Trophoblast cell (in vitro differentiated cells and primary cell): ENCODE measurements around the gene CSMD2.

Source experiments
- DNase-seq, 2 donors: peaks; one replicate each; pipeline ENCODE4 v3.0.0-alpha.2; 2016
- H2AFZ ChIP-seq: 2 replicates; pipeline ENCODE4 v1.6.1; 2013; ENCODE audit warnings: low read length, moderate library complexity, mild to moderate bottlenecking; ENCODE audit not compliant: insufficient read depth, poor library complexity
- H2AK5ac ChIP-seq: 2 replicates; pipeline ENCODE4 v1.6.1; 2013; ENCODE audit warnings: mild to moderate bottlenecking, low read length
- H2BK120ac ChIP-seq: 2 replicates; pipeline ENCODE4 v1.6.1; 2013; ENCODE audit warnings: low read length, mild to moderate bottlenecking, moderate library complexity; ENCODE audit not compliant: insufficient read depth, poor library complexity
- H2BK12ac ChIP-seq: 2 replicates; pipeline ENCODE4 v1.6.1; 2013; ENCODE audit warnings: mild to moderate bottlenecking, low read length, moderate library complexity
- H2BK5ac ChIP-seq: 2 replicates; pipeline ENCODE4 v1.6.1; 2013; ENCODE audit warnings: low read length, low read depth, moderate library complexity, mild to moderate bottlenecking; ENCODE audit not compliant: poor library complexity
- H3K14ac ChIP-seq: 2 replicates; pipeline ENCODE4 v1.6.1; 2013; ENCODE audit warnings: mild to moderate bottlenecking, low read length
- H3K18ac ChIP-seq: 2 replicates; pipeline ENCODE4 v1.6.1; 2013; ENCODE audit warnings: mild to moderate bottlenecking, low read length
- H3K23ac ChIP-seq: 2 replicates; pipeline ENCODE4 v1.6.1; 2013; ENCODE audit warnings: low read length
- H3K27ac ChIP-seq: 2 replicates; pipeline ENCODE4 v1.5.1; 2013; ENCODE audit warnings: low read depth, mild to moderate bottlenecking, inconsistent platforms, low read length, moderate library complexity
- H3K27me3 ChIP-seq: 2 replicates; pipeline ENCODE4 v1.6.1; 2013; ENCODE audit warnings: inconsistent platforms, mild to moderate bottlenecking, low read length, moderate library complexity; ENCODE audit not compliant: insufficient read depth
- H3K36me3 ChIP-seq, 2 experiments: 1 replicate in 1 of 2; 2 replicates in 1 of 2; pipeline ENCODE4 v1.6.1; 2013; ENCODE audit warnings: low read length in 2 of 2, mild to moderate bottlenecking in 2 of 2, moderate library complexity in 1 of 2; ENCODE audit not compliant: insufficient read depth in 2 of 2, control insufficient read depth in 1 of 2
- H3K4ac ChIP-seq: 2 replicates; pipeline ENCODE4 v1.6.1; 2013; ENCODE audit warnings: low read depth, mild to moderate bottlenecking, low read length, moderate library complexity
- H3K4me1 ChIP-seq, 2 experiments: 1 replicate in 1 of 2; 2 replicates in 1 of 2; pipeline ENCODE4 v1.6.1; 2013; ENCODE audit warnings: low read length in 2 of 2, mild to moderate bottlenecking in 2 of 2, moderate library complexity in 1 of 2; ENCODE audit not compliant: insufficient read depth in 2 of 2, control insufficient read depth in 1 of 2
- H3K4me2 ChIP-seq: 2 replicates; pipeline ENCODE4 v1.6.1; 2013; ENCODE audit warnings: inconsistent platforms, mild to moderate bottlenecking, low read length, moderate library complexity
- H3K4me3 ChIP-seq: 2 replicates; pipeline ENCODE4 v1.5.1; 2013; ENCODE audit warnings: mild to moderate bottlenecking, low read depth, low read length, inconsistent platforms
- H3K79me1 ChIP-seq: one replicate; pipeline ENCODE4 v1.6.1; 2013; ENCODE audit warnings: low read length
- H3K79me2 ChIP-seq: 2 replicates; pipeline ENCODE4 v1.6.1; 2013; ENCODE audit warnings: low read length, mild to moderate bottlenecking; ENCODE audit not compliant: control insufficient read depth, insufficient read depth, poor library complexity
- H3K9ac ChIP-seq: 2 replicates; pipeline ENCODE4 v1.6.1; 2013; ENCODE audit warnings: mild to moderate bottlenecking, low read length
- H3K9me3 ChIP-seq: 2 replicates; pipeline ENCODE4 v1.6.1; 2013; ENCODE audit warnings: low read depth, mild to moderate bottlenecking, control low read depth, inconsistent platforms, low read length; ENCODE audit not compliant: insufficient read depth
- H4K12ac ChIP-seq: 2 replicates; pipeline ENCODE4 v1.6.1; 2013; ENCODE audit warnings: low read depth, mild to moderate bottlenecking, low read length, moderate library complexity
- H4K8ac ChIP-seq: 2 replicates; pipeline ENCODE4 v1.6.1; 2013; ENCODE audit warnings: low read depth, mild to moderate bottlenecking, low read length, moderate library complexity
- H4K91ac ChIP-seq: one replicate; pipeline ENCODE4 v1.6.1; 2013; ENCODE audit warnings: low read depth, mild to moderate bottlenecking, low read length, moderate library complexity
- WGBS: extraction: QIAGEN DNeasy Blood & Tissue Kit; methylation state at CpG from one replicate; pipeline ENCODE4 v1.1.7; 2013; ENCODE audit warnings: missing lambda C conversion rate; ENCODE audit not compliant: insufficient read length, insufficient coverage; ENCODE audit errors: extremely low coverage; 5-methylcytosine and 5-hydroxymethylcytosine counted together

Gene CSMD2

GRCh38 chr1:33997127-33998036 is 167.6 kb downstream of the CSMD2 start:
- H4K91ac ChIP-seq = no peak overlapping the region
- H3K27ac ChIP-seq = no peak overlapping the region
- no peak overlapping the region for H2BK120ac ChIP-seq
- no peak overlapping the region for H2AFZ ChIP-seq
- no peak overlapping the region for H3K23ac ChIP-seq
- H2BK12ac ChIP-seq = no peak overlapping the region
- H3K14ac ChIP-seq = no peak overlapping the region
- H4K12ac ChIP-seq = no peak overlapping the region
- H3K4me2 ChIP-seq = no peak overlapping the region
- no peaks in the 10 kb centered on the region for H3K79me1 ChIP-seq
- H3K4me1 ChIP-seq = peaks cover 0 to 2% of the 10 kb centered on the region in 2 experiments
- H3K4me3 ChIP-seq = no peak overlapping the region
- H2AK5ac ChIP-seq = no peak overlapping the region
- H3K27me3 ChIP-seq = no peaks in the 10 kb centered on the region
- no peaks in the 10 kb centered on the region for H3K9me3 ChIP-seq
- no peak overlapping the region for H3K4ac ChIP-seq
- no peaks in the 10 kb centered on the region for H3K36me3 ChIP-seq
- no CpG with 5 or more reads among the region's 13 CpGs for WGBS
- no peak overlapping the region for H3K9ac ChIP-seq
- H4K8ac ChIP-seq = no peak overlapping the region
- no peak overlapping the region for H2BK5ac ChIP-seq
- no peak overlapping the region for H3K18ac ChIP-seq
- peak; percentile 92 to 93 for DNase-seq
- no peaks in the 10 kb centered on the region for H3K79me2 ChIP-seq

- Histone ChIP-seq H3K27me3 (no peaks in the 10 kb centered on the region), H3K36me3 (no peaks in the 10 kb centered on the region), H2BK120ac (no peak overlapping the region), H3K9me3 (no peaks in the 10 kb centered on the region), H3K79me2 (no peaks in the 10 kb centered on the region), H3K9ac (no peak overlapping the region), H3K4me3 (no peak overlapping the region), H2AFZ (no peak overlapping the region), H3K4ac (no peak overlapping the region), H3K18ac (no peak overlapping the region), H4K8ac (no peak overlapping the region), H2BK12ac (no peak overlapping the region), H4K91ac (no peak overlapping the region), H3K4me2 (no peak overlapping the region), H3K4me1 (peaks cover 0 to 2% of the 10 kb centered on the region in 2 experiments), H4K12ac (no peak overlapping the region), H3K27ac (no peak overlapping the region), H2BK5ac (no peak overlapping the region), H3K23ac (no peak overlapping the region), H2AK5ac (no peak overlapping the region), H3K14ac (no peak overlapping the region), H3K79me1 (no peaks in the 10 kb centered on the region)
- no peak for DNase-seq
- WGBS = no CpG with 5 or more reads among the region's 5 CpGs
These were observed 168.7 kb downstream of the CSMD2 start for GRCh38 chr1:33996281-33996680.

GRCh38 chr1:33993301-33993700 is 171.7 kb downstream of the CSMD2 start:
- Histone ChIP-seq H2BK5ac (no peak overlapping the region), H3K36me3 (no peaks in the 10 kb centered on the region)
- no CpG with 5 or more reads among the region's 4 CpGs for WGBS

GRCh38 chr1:33990281-33990680 is 174.7 kb downstream of the CSMD2 start:
- H3K79me1 ChIP-seq = no peaks in the 10 kb centered on the region
- H3K14ac ChIP-seq = no peak overlapping the region
- no peak overlapping the region for H2AK5ac ChIP-seq
- H2BK12ac ChIP-seq = no peak overlapping the region
- H3K4ac ChIP-seq = no peak overlapping the region
- no peak for DNase-seq
- H3K4me2 ChIP-seq = no peak overlapping the region
- H3K4me3 ChIP-seq = no peak overlapping the region
- no peak overlapping the region for H3K27ac ChIP-seq
- H2AFZ ChIP-seq = no peak overlapping the region
- no peak overlapping the region for H4K12ac ChIP-seq
- H3K36me3 ChIP-seq = no peaks in the 10 kb centered on the region
- no peaks in the 10 kb centered on the region for H3K9me3 ChIP-seq
- no CpG with 5 or more reads among the region's 3 CpGs for WGBS
- no peak overlapping the region for H2BK5ac ChIP-seq
- no peak overlapping the region for H3K9ac ChIP-seq
- H3K27me3 ChIP-seq = no peaks in the 10 kb centered on the region
- no peaks in the 10 kb centered on the region for H3K4me1 ChIP-seq
- no peak overlapping the region for H3K18ac ChIP-seq
- H3K79me2 ChIP-seq = no peaks in the 10 kb centered on the region
- no peak overlapping the region for H4K8ac ChIP-seq
- H4K91ac ChIP-seq = no peak overlapping the region
- H3K23ac ChIP-seq = no peak overlapping the region
- no peak overlapping the region for H2BK120ac ChIP-seq

More at GRCh38 chr1:33993301-33993700, 171.7 kb downstream of the CSMD2 start:
- Histone ChIP-seq H2AK5ac (no peak overlapping the region), H2BK12ac (no peak overlapping the region), H3K4me3 (no peak overlapping the region), H4K8ac (no peak overlapping the region), H2AFZ (no peak overlapping the region), H3K27me3 (no peaks in the 10 kb centered on the region), H3K79me2 (no peaks in the 10 kb centered on the region), H3K4me2 (no peak overlapping the region), H3K18ac (no peak overlapping the region), H3K79me1 (no peaks in the 10 kb centered on the region), H3K4me1 (peaks cover 0 to 2% of the 10 kb centered on the region in 2 experiments), H3K9ac (no peak overlapping the region), H3K4ac (no peak overlapping the region), H3K14ac (no peak overlapping the region), H3K27ac (no peak overlapping the region), H3K9me3 (no peaks in the 10 kb centered on the region), H4K91ac (no peak overlapping the region), H2BK120ac (no peak overlapping the region), H3K23ac (no peak overlapping the region), H4K12ac (no peak overlapping the region)
- no peak for DNase-seq
